Keratinocyte (primary cell): ENCODE measurements around the gene CD101. TPM values are rescaled to one million over a fixed set of nuclear protein-coding genes. Genes with fewer than 3 reads are reported as not detected.

Source experiments
- DNase-seq: peaks from one replicate; pipeline ENCODE4 v3.0.0-alpha.2; 2011; ENCODE audit warnings: low read depth, missing footprints, low spot score
- FAIRE-seq: peaks from 2 replicates; lab custom pipeline; 2011; peaks lifted over from hg19 to GRCh38; lab: Jason Lieb, UNC
- H2AFZ ChIP-seq: 2 replicates; pipeline ENCODE4 v1.6.0; 2012; ENCODE audit warnings: low read length, control low read depth, inconsistent platforms; ENCODE audit not compliant: control insufficient read depth
- H3K27ac ChIP-seq: 2 replicates; pipeline ENCODE4 v1.5.1; 2011; ENCODE audit warnings: low read length; ENCODE audit not compliant: control insufficient read depth, insufficient read depth
- H3K27me3 ChIP-seq: 3 replicates; pipeline ENCODE4 v1.6.0; 2011; ENCODE audit warnings: low read length; ENCODE audit not compliant: control insufficient read depth, insufficient read depth; ENCODE audit errors: extremely low read depth
- H3K36me3 ChIP-seq, 2 experiments: 2 replicates in 1 of 2; 3 replicates in 1 of 2; pipeline ENCODE4 v1.5.1; 2011; ENCODE audit warnings: low read length in 2 of 2, mild to moderate bottlenecking in 1 of 2; ENCODE audit not compliant: control insufficient read depth in 2 of 2, insufficient read depth in 2 of 2; ENCODE audit errors: extremely low read depth in 1 of 2
- H3K4me1 ChIP-seq: 3 replicates; pipeline ENCODE4 v1.5.1; 2011; ENCODE audit warnings: low read length; ENCODE audit not compliant: control insufficient read depth, insufficient read depth; ENCODE audit errors: extremely low read depth
- H3K4me2 ChIP-seq: 3 replicates; pipeline ENCODE4 v1.6.0; 2011; ENCODE audit warnings: low read depth, low read length; ENCODE audit not compliant: control insufficient read depth, insufficient read depth; ENCODE audit errors: extremely low read depth
- H3K4me3 ChIP-seq, 3 experiments: fragments of 200-600 bp in 1 of 3; sonication (generic) in 1 of 3; 2 replicates in 2 of 3; 3 replicates in 1 of 3; pipeline ENCODE4 v1.5.1; 2011 to 2016; ENCODE audit warnings: low read length in 3 of 3, mild to moderate bottlenecking in 3 of 3, control low read depth in 2 of 3, inconsistent platforms in 1 of 3, low read depth in 1 of 3, mixed read lengths in 1 of 3, mixed run types in 1 of 3, moderate library complexity in 1 of 3; ENCODE audit not compliant: control insufficient read depth in 2 of 3, insufficient read depth in 2 of 3; ENCODE audit errors: extremely low read depth in 1 of 3
- H3K79me2 ChIP-seq: 2 replicates; pipeline ENCODE4 v1.6.0; 2012; ENCODE audit warnings: low read length; ENCODE audit not compliant: control insufficient read depth, insufficient read depth
- H3K9ac ChIP-seq: 3 replicates; pipeline ENCODE4 v1.6.0; 2011; ENCODE audit warnings: low read length; ENCODE audit not compliant: control insufficient read depth, insufficient read depth; ENCODE audit errors: extremely low read depth
- H3K9me1 ChIP-seq: 3 replicates; pipeline ENCODE4 v1.6.0; 2011; ENCODE audit warnings: low read length; ENCODE audit not compliant: control insufficient read depth, insufficient read depth; ENCODE audit errors: extremely low read depth
- H3K9me3 ChIP-seq: 2 replicates; pipeline ENCODE4 v1.5.1; 2012; ENCODE audit warnings: low read depth, low read length; ENCODE audit not compliant: control insufficient read depth
- H4K20me1 ChIP-seq: 3 replicates; pipeline ENCODE4 v1.6.0; 2011; ENCODE audit warnings: low read length; ENCODE audit not compliant: control insufficient read depth, insufficient read depth; ENCODE audit errors: extremely low read depth
- EZH2 ChIP-seq: IDR thresholded peaks from one replicate; pipeline ENCODE4 v1.6.1; 2012; ENCODE audit warnings: inconsistent platforms, mild to moderate bottlenecking, low read length, moderate library complexity
- dilution Hi-C: fragments of 300-500 bp; cut with MboI; formaldehyde crosslinking; loops from one replicate; pipeline ENCODE4 v1.7.0; 2020; ENCODE audit warnings: low sequenced_read_pairs; ENCODE audit not compliant: extremely low pct_ligation_motif_present
- polyA plus RNA-seq, 5 experiments: library from polyadenylated mRNA; depleted of rRNA in 3 of 5; stranded (reverse) in 3 of 5; stranded (forward) in 1 of 5; unstranded in 1 of 5; fragments of >200 nt; gene quantifications; 1 replicate in 1 of 5; 2 replicates in 3 of 5; 3 replicates in 1 of 5; pipeline versions ENCODE4 v1.2.1 to v1.2.3, GENCODE V29; 2011 to 2012; ENCODE audit warnings: missing spikeins in 2 of 5, low read depth in 1 of 5, low replicate concordance in 1 of 5
- TF ChIP-seq, protein P1 (sequence below), 3 experiments: IDR thresholded peaks in 1 of 3; conservative IDR thresholded peaks in 1 of 3; optimal IDR thresholded peaks in 1 of 3; 2 replicates in 2 of 3; 3 replicates in 1 of 3; pipeline versions ENCODE3 to v1.5.1; 2011; ENCODE audit warnings: low read length in 3 of 3, mild to moderate bottlenecking in 3 of 3, moderate library complexity in 2 of 3, control low read depth in 1 of 3, inconsistent platforms in 1 of 3; ENCODE audit not compliant: insufficient read depth in 2 of 3; ENCODE audit errors: extremely low read depth in 1 of 3

The CD101 gene
- polyA plus RNA-seq, 1 donor (not counting 4 experiments of a cell fraction or from before 2014, with no cell fraction given): 1.8 TPM

- dilution Hi-C loops: no loop called here
- no peak for DNase-seq
- Histone ChIP-seq H2AFZ (no peak overlapping the region), H3K9ac (no peak overlapping the region), H3K4me1 (no peaks in the 10 kb centered on the region), H3K9me3 (no peaks in the 10 kb centered on the region), H3K4me2 (no peak overlapping the region), H3K27me3 (no peaks in the 10 kb centered on the region), H3K36me3 (peaks cover 6 to 7% of the 10 kb centered on the region in 2 experiments), H3K4me3 (no peak overlapping the region), H4K20me1 (no peaks in the 10 kb centered on the region), H3K79me2 (no peaks in the 10 kb centered on the region), H3K27ac (no peak overlapping the region), H3K9me1 (no peaks in the 10 kb centered on the region)
- no peak for TF ChIP-seq EZH2
- TF ChIP-seq, protein P1, sequence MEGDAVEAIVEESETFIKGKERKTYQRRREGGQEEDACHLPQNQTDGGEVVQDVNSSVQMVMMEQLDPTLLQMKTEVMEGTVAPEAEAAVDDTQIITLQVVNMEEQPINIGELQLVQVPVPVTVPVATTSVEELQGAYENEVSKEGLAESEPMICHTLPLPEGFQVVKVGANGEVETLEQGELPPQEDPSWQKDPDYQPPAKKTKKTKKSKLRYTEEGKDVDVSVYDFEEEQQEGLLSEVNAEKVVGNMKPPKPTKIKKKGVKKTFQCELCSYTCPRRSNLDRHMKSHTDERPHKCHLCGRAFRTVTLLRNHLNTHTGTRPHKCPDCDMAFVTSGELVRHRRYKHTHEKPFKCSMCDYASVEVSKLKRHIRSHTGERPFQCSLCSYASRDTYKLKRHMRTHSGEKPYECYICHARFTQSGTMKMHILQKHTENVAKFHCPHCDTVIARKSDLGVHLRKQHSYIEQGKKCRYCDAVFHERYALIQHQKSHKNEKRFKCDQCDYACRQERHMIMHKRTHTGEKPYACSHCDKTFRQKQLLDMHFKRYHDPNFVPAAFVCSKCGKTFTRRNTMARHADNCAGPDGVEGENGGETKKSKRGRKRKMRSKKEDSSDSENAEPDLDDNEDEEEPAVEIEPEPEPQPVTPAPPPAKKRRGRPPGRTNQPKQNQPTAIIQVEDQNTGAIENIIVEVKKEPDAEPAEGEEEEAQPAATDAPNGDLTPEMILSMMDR (optimal IDR thresholded peaks at IDR 0.05 in 1 of 3, IDR thresholded peaks at IDR 0.05 in 1 of 3, conservative IDR thresholded peaks at IDR 0.05 in 1 of 3; ENCODE audit: extremely low read depth in 1 of 3, insufficient read depth in 2 of 3, low read length in 3 of 3): no peak
- FAIRE-seq: no peak
Observed at GRCh38 chr1:117037802-117038201, 36.2 kb downstream of the CD101 start.

DNA sequence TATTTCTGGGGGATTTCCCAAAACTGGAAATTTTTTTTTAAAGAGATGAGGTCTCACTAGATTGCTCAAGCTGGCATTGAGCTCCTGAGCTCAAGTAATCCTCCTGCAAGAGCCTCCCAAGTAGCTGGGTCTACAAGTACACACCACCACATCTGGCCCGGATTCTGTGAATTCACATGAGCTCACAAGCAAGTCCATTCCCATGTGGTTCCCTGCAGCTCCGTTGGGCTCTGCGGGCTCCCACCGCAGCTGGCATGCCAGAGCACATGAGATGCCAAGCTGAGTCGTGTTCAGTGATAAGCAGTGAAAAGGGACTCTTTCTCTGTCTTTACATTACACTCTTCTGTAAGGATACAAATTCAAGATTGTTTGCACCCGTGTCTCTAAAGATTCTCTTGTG lies 36.7 kb downstream of the CD101 start:
- Histone ChIP-seq H3K36me3 (peaks cover 6 to 7% of the 10 kb centered on the region in 2 experiments), H3K9ac (no peak overlapping the region), H3K79me2 (no peaks in the 10 kb centered on the region), H3K9me3 (no peaks in the 10 kb centered on the region), H2AFZ (no peak overlapping the region), H3K4me2 (no peak overlapping the region), H3K9me1 (no peaks in the 10 kb centered on the region), H4K20me1 (no peaks in the 10 kb centered on the region), H3K4me1 (no peaks in the 10 kb centered on the region), H3K27ac (no peak overlapping the region), H3K4me3 (no peak overlapping the region), H3K27me3 (no peaks in the 10 kb centered on the region)
- dilution Hi-C loops: no loop called here
- FAIRE-seq: no peak
- no peak for DNase-seq
- no peak for TF ChIP-seq EZH2
- TF ChIP-seq, protein P1 (optimal IDR thresholded peaks at IDR 0.05 in 1 of 3, IDR thresholded peaks at IDR 0.05 in 1 of 3, conservative IDR thresholded peaks at IDR 0.05 in 1 of 3; ENCODE audit: extremely low read depth in 1 of 3, insufficient read depth in 2 of 3, low read length in 3 of 3): no peak
